ENCODE measurements around the gene CYP11A1. TPM values are rescaled to one million over a fixed set of nuclear protein-coding genes. Genes with fewer than 3 reads are reported as not detected.

The CYP11A1 gene
- total RNA-seq, 1 donor from 2014 or later = 0.80 TPM

DNA sequence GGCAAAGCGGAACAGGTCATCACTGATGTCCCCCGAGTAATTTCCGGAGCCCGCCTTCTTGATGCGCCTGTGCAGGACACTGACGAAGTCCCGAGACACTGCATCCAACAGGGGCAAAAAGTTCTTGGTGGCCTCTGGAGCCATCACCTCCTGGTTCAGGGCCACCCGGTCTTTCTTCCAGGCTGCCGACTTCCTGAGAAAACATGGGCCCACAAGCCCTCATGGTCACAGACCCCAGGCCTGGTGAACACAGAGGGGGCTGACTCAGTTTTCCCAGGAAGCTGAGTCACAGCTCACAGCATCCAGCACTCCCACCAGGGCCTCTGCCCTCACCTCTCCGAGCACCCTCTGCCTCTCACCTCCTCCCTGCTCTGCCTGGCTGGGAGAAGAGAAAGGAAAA is 22.4 kb downstream of the CYP11A1 start:
- H3K36me3 Mint-ChIP-seq = no peaks in the 10 kb centered on the region
- no peak overlapping the region for H3K27ac Mint-ChIP-seq
- H3K9me3 Mint-ChIP-seq = no peaks in the 10 kb centered on the region
- no peak overlapping the region for H3K4me3 Mint-ChIP-seq
- H3K27me3 Mint-ChIP-seq = no peaks in the 10 kb centered on the region
- DNase-seq (ENCODE audit: extremely low spot score, unreplicated experiment) = no peak
- TF ChIP-seq, protein P1, sequence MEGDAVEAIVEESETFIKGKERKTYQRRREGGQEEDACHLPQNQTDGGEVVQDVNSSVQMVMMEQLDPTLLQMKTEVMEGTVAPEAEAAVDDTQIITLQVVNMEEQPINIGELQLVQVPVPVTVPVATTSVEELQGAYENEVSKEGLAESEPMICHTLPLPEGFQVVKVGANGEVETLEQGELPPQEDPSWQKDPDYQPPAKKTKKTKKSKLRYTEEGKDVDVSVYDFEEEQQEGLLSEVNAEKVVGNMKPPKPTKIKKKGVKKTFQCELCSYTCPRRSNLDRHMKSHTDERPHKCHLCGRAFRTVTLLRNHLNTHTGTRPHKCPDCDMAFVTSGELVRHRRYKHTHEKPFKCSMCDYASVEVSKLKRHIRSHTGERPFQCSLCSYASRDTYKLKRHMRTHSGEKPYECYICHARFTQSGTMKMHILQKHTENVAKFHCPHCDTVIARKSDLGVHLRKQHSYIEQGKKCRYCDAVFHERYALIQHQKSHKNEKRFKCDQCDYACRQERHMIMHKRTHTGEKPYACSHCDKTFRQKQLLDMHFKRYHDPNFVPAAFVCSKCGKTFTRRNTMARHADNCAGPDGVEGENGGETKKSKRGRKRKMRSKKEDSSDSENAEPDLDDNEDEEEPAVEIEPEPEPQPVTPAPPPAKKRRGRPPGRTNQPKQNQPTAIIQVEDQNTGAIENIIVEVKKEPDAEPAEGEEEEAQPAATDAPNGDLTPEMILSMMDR (conservative IDR thresholded peaks at IDR 0.05) = no peak
- H3K4me1 Mint-ChIP-seq (ENCODE audit: unreplicated experiment) = peaks cover 19% of the 10 kb centered on the region

DNA sequence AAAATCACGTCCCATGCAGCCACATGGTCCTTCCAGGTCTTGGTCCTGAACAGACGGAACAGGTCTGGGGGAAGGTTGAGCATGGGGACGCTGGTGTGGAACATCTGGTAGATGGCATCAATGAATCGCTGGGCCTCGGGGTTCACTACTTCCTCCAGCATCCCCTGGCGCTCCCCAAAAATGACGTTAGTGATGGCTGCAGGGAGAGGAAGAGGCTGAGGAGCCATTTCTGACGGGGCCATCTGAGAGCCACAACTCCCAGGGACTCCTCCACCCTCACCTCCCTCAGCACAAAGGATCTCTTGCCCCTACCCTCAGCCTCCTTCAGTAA is 23.7 kb downstream of the CYP11A1 start:
- TF ChIP-seq, protein P1 (conservative IDR thresholded peaks at IDR 0.05) = no peak
- no peak overlapping the region for H3K27ac Mint-ChIP-seq
- peaks cover 3% of the 10 kb centered on the region for H3K27me3 Mint-ChIP-seq
- H3K9me3 Mint-ChIP-seq = no peaks in the 10 kb centered on the region
- DNase-seq (ENCODE audit: extremely low spot score, unreplicated experiment) = no peak
- H3K4me3 Mint-ChIP-seq = no peak overlapping the region
- no peaks in the 10 kb centered on the region for H3K36me3 Mint-ChIP-seq
- peaks cover 9% of the 10 kb centered on the region for H3K4me1 Mint-ChIP-seq (ENCODE audit: unreplicated experiment)

DNA sequence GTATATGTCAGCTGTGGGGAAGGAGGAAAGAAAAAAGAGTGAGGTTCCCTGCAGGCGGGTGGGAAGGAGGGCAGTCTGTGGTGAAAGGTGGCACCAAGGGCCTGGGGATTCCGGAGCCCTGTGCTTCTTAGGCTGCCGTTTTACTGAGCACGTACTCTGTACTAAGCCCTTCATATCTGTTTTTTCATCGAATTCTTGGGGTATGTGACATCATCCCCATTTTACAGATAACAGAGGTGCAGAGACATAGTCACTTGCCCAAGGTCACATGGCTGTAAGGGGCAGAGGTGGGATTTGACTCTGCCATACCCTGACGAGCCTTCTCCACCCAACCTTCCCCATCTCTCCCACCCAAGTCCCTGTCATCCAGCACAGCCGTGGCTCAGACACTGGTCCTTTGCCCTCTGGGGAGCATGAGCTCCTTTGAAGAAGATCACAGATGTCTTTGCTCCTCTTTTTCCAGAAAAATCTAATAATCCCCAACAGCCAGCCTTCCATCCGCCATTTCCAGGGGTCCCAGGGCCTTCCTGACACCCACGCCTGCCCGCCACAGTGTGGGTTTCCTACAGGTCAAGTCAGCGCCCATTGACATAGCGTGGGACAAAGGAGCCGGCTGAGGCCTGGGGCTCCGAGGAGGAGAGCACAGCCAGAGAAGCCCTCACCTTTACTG is 24.2 kb downstream of the CYP11A1 start:
- Mint-ChIP-seq H3K27ac (no peak overlapping the region), H3K4me3 (no peak overlapping the region), H3K9me3 (no peaks in the 10 kb centered on the region), H3K27me3 (peaks cover 3% of the 10 kb centered on the region), H3K36me3 (no peaks in the 10 kb centered on the region), H3K4me1 (ENCODE audit: unreplicated experiment) (peaks cover 7% of the 10 kb centered on the region)
- TF ChIP-seq, protein P1 (conservative IDR thresholded peaks at IDR 0.05) = no peak
- DNase-seq (ENCODE audit: extremely low spot score, unreplicated experiment) = no peak

DNA sequence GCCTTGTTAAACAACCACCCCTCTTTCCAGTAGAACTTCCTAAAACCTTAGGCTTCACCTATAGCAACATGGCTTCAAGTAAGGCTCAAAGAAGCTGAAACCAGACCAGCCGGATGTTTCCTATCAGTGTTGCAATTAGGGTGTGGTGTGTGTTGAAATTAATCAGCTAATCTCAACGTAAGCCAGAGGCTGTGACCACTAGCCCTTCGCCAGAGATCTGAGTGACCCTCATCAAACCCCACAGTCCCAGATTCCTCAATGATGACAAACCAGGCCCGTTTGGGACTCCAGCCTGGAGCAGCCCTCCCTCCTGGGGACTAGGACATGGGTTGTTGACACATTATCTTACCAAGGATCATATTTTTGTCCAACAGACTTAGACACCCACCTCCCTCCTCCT is 27.3 kb downstream of the CYP11A1 start:
- TF ChIP-seq, protein P1 (conservative IDR thresholded peaks at IDR 0.05) = no peak
- DNase-seq (ENCODE audit: extremely low spot score, unreplicated experiment) = no peak
- Mint-ChIP-seq H3K27me3 (peaks cover 3% of the 10 kb centered on the region), H3K9me3 (no peaks in the 10 kb centered on the region), H3K4me3 (no peak overlapping the region), H3K4me1 (ENCODE audit: unreplicated experiment) (no peaks in the 10 kb centered on the region), H3K27ac (peak overlapping the region; percentile 69), H3K36me3 (no peaks in the 10 kb centered on the region)

DNA sequence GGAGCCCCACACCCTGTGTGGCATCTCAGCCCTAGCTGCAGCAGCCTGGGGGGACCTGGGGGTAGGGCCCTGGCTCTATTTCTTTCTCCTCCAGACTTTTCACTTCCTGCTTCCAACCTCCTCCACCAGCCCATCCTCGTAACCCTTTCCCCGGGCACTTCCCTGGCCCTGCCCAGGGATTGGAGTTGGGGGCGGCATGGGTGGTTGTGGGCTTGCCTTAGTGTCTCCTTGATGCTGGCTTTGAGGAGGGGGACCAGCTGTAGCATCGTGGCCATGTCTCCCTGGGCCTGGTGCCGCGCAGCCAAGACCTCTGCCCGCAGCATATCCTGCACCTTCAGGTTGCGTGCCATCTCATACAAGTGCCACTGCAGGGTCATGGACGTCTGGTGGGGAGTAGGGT is 28.1 kb downstream of the CYP11A1 start:
- H3K4me1 Mint-ChIP-seq (ENCODE audit: unreplicated experiment) = no peaks in the 10 kb centered on the region
- TF ChIP-seq, protein P1 (conservative IDR thresholded peaks at IDR 0.05) = no peak
- H3K9me3 Mint-ChIP-seq = no peaks in the 10 kb centered on the region
- no peak for DNase-seq (ENCODE audit: extremely low spot score, unreplicated experiment)
- H3K36me3 Mint-ChIP-seq = no peaks in the 10 kb centered on the region
- no peak overlapping the region for H3K27ac Mint-ChIP-seq
- H3K27me3 Mint-ChIP-seq = peaks cover 3% of the 10 kb centered on the region
- H3K4me3 Mint-ChIP-seq = no peak overlapping the region

DNA sequence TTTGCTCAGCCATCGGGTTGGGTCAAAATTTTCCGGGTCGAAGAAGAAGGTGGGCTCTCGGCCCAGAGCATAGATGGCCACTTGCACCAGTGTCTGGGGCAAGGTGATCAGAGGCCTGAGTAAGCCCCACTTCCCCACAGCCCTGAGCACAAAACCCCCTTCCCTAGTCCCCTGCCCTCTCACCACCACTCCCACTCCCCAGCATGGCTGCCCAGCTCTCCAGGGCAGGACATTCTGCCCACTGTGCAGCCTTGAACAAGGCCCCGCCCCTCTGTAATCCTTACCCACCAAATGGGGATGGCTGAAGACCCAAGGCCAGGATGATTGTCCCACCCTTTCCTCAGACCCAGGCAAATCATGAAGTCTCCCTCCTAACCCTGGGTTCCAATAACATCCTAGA is 28.8 kb downstream of the CYP11A1 start:
- H3K27me3 Mint-ChIP-seq = peaks cover 6% of the 10 kb centered on the region
- DNase-seq (ENCODE audit: extremely low spot score, unreplicated experiment) = no peak

More for the DNA sequence above, 28.8 kb downstream of the CYP11A1 start:
- Mint-ChIP-seq H3K4me1 (ENCODE audit: unreplicated experiment) (no peaks in the 10 kb centered on the region), H3K27ac (no peak overlapping the region), H3K4me3 (no peak overlapping the region), H3K36me3 (no peaks in the 10 kb centered on the region), H3K9me3 (no peaks in the 10 kb centered on the region)
- TF ChIP-seq, protein P1 (conservative IDR thresholded peaks at IDR 0.05) = no peak
